ENCODE measurements around the gene ZNF296. TPM values are rescaled to one million over a fixed set of nuclear protein-coding genes. Genes with fewer than 3 reads are reported as not detected.

Gene ZNF296
- total RNA-seq, 2 experiments from 2014 or later = 1.1 to 1.4 TPM

DNA sequence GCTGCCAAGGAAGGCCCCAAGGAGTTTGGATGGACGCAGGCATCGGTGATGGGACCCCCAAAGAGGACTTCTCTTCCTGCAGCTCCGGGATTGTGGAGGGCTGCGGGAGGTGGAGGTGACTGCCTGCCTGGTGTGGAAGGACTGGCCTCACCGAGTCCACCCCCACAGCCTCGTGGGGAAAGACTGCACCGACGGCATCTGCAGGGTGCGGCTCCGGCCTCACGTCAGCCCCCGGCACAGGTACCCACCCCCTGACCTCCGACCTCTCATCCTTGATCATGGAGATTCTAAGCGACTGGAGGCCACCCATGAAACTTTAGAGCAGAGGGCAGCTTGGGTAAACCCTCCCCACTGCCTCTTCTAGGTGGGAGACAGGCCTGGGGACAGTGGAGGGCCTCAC, 54.3 kb downstream of the ZNF296 start:
- CTCF ChIA-PET = no interaction called here
- no peak overlapping the region for H3K27ac Mint-ChIP-seq
- no peak for DNase-seq
- no peaks in the 10 kb centered on the region for H3K9me3 Mint-ChIP-seq
- H3K36me3 Mint-ChIP-seq (ENCODE audit: low read depth) = peaks cover 18% of the 10 kb centered on the region
- intact Hi-C loops (cut with micrococcal nuclease) = no loop called here
- no peak overlapping the region for H3K4me3 Mint-ChIP-seq
- no peaks in the 10 kb centered on the region for H3K27me3 Mint-ChIP-seq (ENCODE audit: low read depth)
- H3K4me1 Mint-ChIP-seq (ENCODE audit: low read depth) = no peaks in the 10 kb centered on the region

Other genes with a start within 250 kb of the ZNF296 start
- gene NECTIN2, start 230.2 kb downstream of the ZNF296 start, total RNA-seq = 1 to 10 TPM in 1 of 2 experiments, under 1 TPM in 1; 0.88 to 1.1 TPM
- gene TOMM40, start 185.2 kb downstream of the ZNF296 start, total RNA-seq = 10 to 100 TPM; 72.6 to 75.0 TPM
- 1 to 10 TPM in 1 of 2 experiments, under 1 TPM in 1; 0.72 to 1.1 TPM for gene APOE, start 170.7 kb downstream of the ZNF296 start, total RNA-seq
- 1 to 10 TPM; 1.2 to 1.3 TPM for gene APOC1, start 161.9 kb downstream of the ZNF296 start, total RNA-seq
- gene APOC4, start 134.2 kb downstream of the ZNF296 start, total RNA-seq = not detected
- not detected for gene APOC2, start 130.4 kb downstream of the ZNF296 start, total RNA-seq
- gene CLPTM1, start 121.1 kb downstream of the ZNF296 start, total RNA-seq = 10 to 100 TPM; 32.4 to 34.6 TPM
- 10 to 100 TPM; 55.4 to 57.3 TPM for gene RELB, start 75.0 kb downstream of the ZNF296 start, total RNA-seq
- 100 to 1,000 TPM; 106 to 113 TPM for gene CLASRP, start 37.4 kb downstream of the ZNF296 start, total RNA-seq
- 10 to 100 TPM; 14.7 to 15.4 TPM for gene GEMIN7, start 2.8 kb upstream of the ZNF296 start, total RNA-seq
- 10 to 100 TPM; 10.2 to 10.3 TPM for gene PPP1R37, start 16.7 kb upstream of the ZNF296 start, total RNA-seq
- under 1 TPM in 1 of 2 experiments, not detected in 1; 0.17 TPM for gene NKPD1, start 84.5 kb upstream of the ZNF296 start, total RNA-seq
- gene TRAPPC6A, start 101.8 kb upstream of the ZNF296 start, total RNA-seq = 10 to 100 TPM; 28.1 to 28.4 TPM
- 1 to 10 TPM; 5.1 to 6.5 TPM for gene BLOC1S3, start 102.3 kb upstream of the ZNF296 start, total RNA-seq
- gene EXOC3L2, start 168.9 kb upstream of the ZNF296 start, total RNA-seq = not detected
- 10 to 100 TPM; 13.0 to 15.7 TPM for gene MARK4, start 174.8 kb upstream of the ZNF296 start, total RNA-seq
- not detected for gene CKM, start 246.4 kb upstream of the ZNF296 start, total RNA-seq

All from activated naive CD4-positive, alpha-beta T cell treated with anti-CD3 and anti-CD28 coated beads for 36 hours (primary cell).